PFSK-1 (cell line): ENCODE results near the gene ADH1A.

Experiments
- POLR2AphosphoS5 ChIP-seq: IDR thresholded peaks from 2 replicates; pipeline ENCODE4 v1.6.1; 2012; ENCODE audit warnings: low read depth, mild to moderate bottlenecking, control low read depth, low read length, moderate library complexity
- REST ChIP-seq, 2 experiments: IDR thresholded peaks; 2 replicates each; pipeline versions ENCODE4 v1.6.1 to v1.8.0; 2011 to 2012; ENCODE audit warnings: low read depth in 2 of 2, low read length in 2 of 2, control low read depth in 1 of 2, inconsistent platforms in 1 of 2, mild to moderate bottlenecking in 1 of 2, moderate library complexity in 1 of 2; ENCODE audit not compliant: insufficient read depth in 1 of 2
- SIN3A ChIP-seq: IDR thresholded peaks from 2 replicates; pipeline ENCODE4 v1.6.1; 2012; ENCODE audit warnings: mild to moderate bottlenecking, low read length, moderate library complexity, borderline replicate concordance; ENCODE audit not compliant: insufficient read depth
- TAF1 ChIP-seq: IDR thresholded peaks from 2 replicates; pipeline ENCODE4 v1.6.1; 2012; ENCODE audit warnings: low read length, control low read depth, borderline replicate concordance; ENCODE audit not compliant: insufficient read depth

GRCh38 chr4:99336553-99336952 lies 45.8 kb upstream of the ADH1A start:
- no peak for TF ChIP-seq POLR2AphosphoS5
- TF ChIP-seq TAF1: no peak
- TF ChIP-seq REST (IDR thresholded peaks at IDR 0.05; ENCODE audit: insufficient read depth in 1 of 2, low read depth in 2 of 2, low read length in 2 of 2): no peak
- TF ChIP-seq SIN3A: no peak
